ENCODE measurements around the gene CECR2.

The CECR2 gene

GRCh38 chr22:17369439-17370025, at the start of gene CECR2:
TSS of gene CECR2 (plus strand) at chr22:17369460. CDS start at chr22:17369784, 324 bp downstream.
- DNase-seq = no peak

GRCh38 chr22:17319546-17319945, 49.7 kb upstream of the CECR2 start:
- no peak for DNase-seq

- DNase-seq = no peak
Measured at GRCh38 chr22:17322511-17322910, 46.7 kb upstream of the CECR2 start.

GRCh38 chr22:17331690-17332089, 37.6 kb upstream of the CECR2 start:
- no peak for DNase-seq

- DNase-seq = no peak
Measured at GRCh38 chr22:17332109-17332800, 37.0 kb upstream of the CECR2 start.

GRCh38 chr22:17334059-17334458, 35.2 kb upstream of the CECR2 start:
- DNase-seq = no peak

- no peak for DNase-seq
Measured at GRCh38 chr22:17334983-17335382, 34.3 kb upstream of the CECR2 start.

GRCh38 chr22:17336061-17336460, 33.2 kb upstream of the CECR2 start:
- no peak for DNase-seq

- DNase-seq = no peak
Measured at GRCh38 chr22:17337639-17338038, 31.6 kb upstream of the CECR2 start.

- no peak for DNase-seq
Measured at GRCh38 chr22:17339095-17339693, 30.1 kb upstream of the CECR2 start.

- DNase-seq = no peak
Measured at GRCh38 chr22:17342361-17342760, 26.9 kb upstream of the CECR2 start.

- DNase-seq = no peak
Measured at GRCh38 chr22:17343766-17344165, 25.5 kb upstream of the CECR2 start.

GRCh38 chr22:17346578-17346977, 22.7 kb upstream of the CECR2 start:
- DNase-seq = no peak

GRCh38 chr22:17347724-17348123, 21.5 kb upstream of the CECR2 start:
- DNase-seq = no peak

- DNase-seq = no peak
Measured at GRCh38 chr22:17348464-17349103, 20.7 kb upstream of the CECR2 start.

GRCh38 chr22:17349172-17349571, 20.1 kb upstream of the CECR2 start:
- DNase-seq = no peak

- DNase-seq = no peak
Measured at GRCh38 chr22:17350292-17350691, 19.0 kb upstream of the CECR2 start.

GRCh38 chr22:17352798-17353197, 16.5 kb upstream of the CECR2 start:
- no peak for DNase-seq

GRCh38 chr22:17357688-17358087, 11.6 kb upstream of the CECR2 start:
- no peak for DNase-seq

GRCh38 chr22:17358415-17358814, 10.8 kb upstream of the CECR2 start:
- no peak for DNase-seq

- DNase-seq = no peak
Measured at GRCh38 chr22:17359501-17359900, 9.8 kb upstream of the CECR2 start.

GRCh38 chr22:17366329-17366728, 2.9 kb upstream of the CECR2 start:
- DNase-seq = no peak

- no peak for DNase-seq
Measured at GRCh38 chr22:17366830-17367229, 2.4 kb upstream of the CECR2 start.

- no peak for DNase-seq
Measured at GRCh38 chr22:17368144-17368543, 1.1 kb upstream of the CECR2 start.

Measured in CD4-positive, alpha-beta T cell treated with Interleukin-15 for 1 hour (primary cell).